Tibial nerve (tissue), 4 donors: ENCODE results near the gene CLRN2. TPM values are rescaled to one million over a fixed set of nuclear protein-coding genes. Genes with fewer than 3 reads are reported as not detected.

ENCODE experiments used
- DNase-seq, 2 donors: peaks; one replicate each; pipeline ENCODE4 v3.0.0-alpha.2; 2019; ENCODE audit warnings: low spot score in 2 of 2
- H3K27ac ChIP-seq, 4 donors: fragments of 200-600 bp; sonication (generic) in 3 of 4; one replicate each; pipeline ENCODE4 v1.5.1; 2017 to 2019; ENCODE audit warnings: mild to moderate bottlenecking in 1 of 4
- H3K27me3 ChIP-seq, 2 donors: fragments of 200-600 bp; sonication (generic) in 1 of 2; one replicate each; pipeline versions ENCODE4 v1.5.1 to v1.6.0; 2017 to 2019
- H3K36me3 ChIP-seq, 3 donors: fragments of 200-600 bp; sonication (generic); one replicate each; pipeline ENCODE4 v1.5.1; 2018 to 2019
- H3K4me1 ChIP-seq, 4 donors: fragments of 200-600 bp; sonication (generic) in 3 of 4; one replicate each; pipeline ENCODE4 v1.5.1; 2017 to 2019
- H3K4me3 ChIP-seq, 4 donors: fragments of 200-600 bp; sonication (generic) in 3 of 4; one replicate each; pipeline ENCODE4 v1.5.1; 2017 to 2019; ENCODE audit warnings: mild to moderate bottlenecking in 1 of 4, moderate library complexity in 1 of 4
- H3K9me3 ChIP-seq, 4 donors: fragments of 200-600 bp; sonication (generic) in 3 of 4; one replicate each; pipeline ENCODE4 v1.5.1; 2017 to 2019
- CTCF ChIP-seq, 5 experiments: fragments of 200-600 bp in 3 of 5; fragments of 450-650 bp in 2 of 5; sonication (generic) in 3 of 5; IDR thresholded peaks; one replicate each; pipeline ENCODE4 v1.5.1; 2016 to 2019; ENCODE audit warnings: antibody characterized with exemption in 5 of 5, mild to moderate bottlenecking in 3 of 5, moderate library complexity in 2 of 5
- EP300 ChIP-seq, 2 donors: sonication (generic); formaldehyde crosslinking; IDR thresholded peaks; one replicate each; pipeline ENCODE4 v1.6.1; 2017; ENCODE audit warnings: antibody characterized with exemption in 2 of 2, mild to moderate bottlenecking in 1 of 2
- POLR2A ChIP-seq, 2 donors: fragments of 450-650 bp; IDR thresholded peaks; one replicate each; pipeline ENCODE4 v1.6.1; 2017; ENCODE audit warnings: antibody characterized with exemption in 2 of 2, mild to moderate bottlenecking in 2 of 2, moderate library complexity in 2 of 2
- WGBS, 2 donors: methylation state at CpG; one replicate each; pipeline ENCODE4 v1.1.5; 2018; 5-methylcytosine and 5-hydroxymethylcytosine counted together
- total RNA-seq, 4 donors: library from RNA; depleted of rRNA; stranded (reverse); fragments of >200 nt; gene quantifications; one replicate each; pipeline ENCODE4 v1.1.0, GENCODE V29; 2016

CLRN2 gene
- total RNA-seq, 4 donors from 2014 or later: not detected

- Histone ChIP-seq H3K27me3 (no peaks in the 10 kb centered on the region), H3K4me1 (no peaks in the 10 kb centered on the region), H3K9me3 (no peaks in the 10 kb centered on the region), H3K4me3 (no peak overlapping the region), H3K36me3 (no peaks in the 10 kb centered on the region), H3K27ac (no peak overlapping the region)
- TF ChIP-seq CTCF (IDR thresholded peaks at IDR 0.05) (no peak), EP300 (IDR thresholded peaks at IDR 0.05) (no peak), POLR2A (IDR thresholded peaks at IDR 0.05) (no peak)
- DNase-seq: no peak
- 71% methylated on average over 4 of the region's 4 CpGs for WGBS, 2 donors
Observed at GRCh38 chr4:17554568-17554967, 39.6 kb downstream of the CLRN2 start.

- TF ChIP-seq EP300 (IDR thresholded peaks at IDR 0.05): no peak
- no peak for TF ChIP-seq CTCF (IDR thresholded peaks at IDR 0.05)
- no peak for TF ChIP-seq POLR2A (IDR thresholded peaks at IDR 0.05)
- H3K4me3 ChIP-seq: no peak overlapping the region
- no peak for DNase-seq
- H3K4me1 ChIP-seq: no peaks in the 10 kb centered on the region
- H3K9me3 ChIP-seq: no peaks in the 10 kb centered on the region
- H3K27me3 ChIP-seq: no peaks in the 10 kb centered on the region
- no peaks in the 10 kb centered on the region for H3K36me3 ChIP-seq
- no peak overlapping the region for H3K27ac ChIP-seq
Observed at GRCh38 chr4:17556498-17556897, 41.5 kb downstream of the CLRN2 start.

GRCh38 chr4:17557880-17558279, 42.9 kb downstream of the CLRN2 start:
- no peak for DNase-seq
- Histone ChIP-seq H3K27me3 (no peaks in the 10 kb centered on the region), H3K36me3 (no peaks in the 10 kb centered on the region), H3K9me3 (no peaks in the 10 kb centered on the region), H3K4me1 (no peaks in the 10 kb centered on the region), H3K4me3 (no peak overlapping the region), H3K27ac (no peak overlapping the region)
- 71 to 82% methylated on average over 5 of the region's 5 CpGs for WGBS, 2 donors
- TF ChIP-seq EP300 (IDR thresholded peaks at IDR 0.05) (no peak), POLR2A (IDR thresholded peaks at IDR 0.05) (no peak), CTCF (IDR thresholded peaks at IDR 0.05) (no peak)

- WGBS, 2 donors: 86 to 90% methylated on average over 4 of the region's 4 CpGs
- H3K4me3 ChIP-seq: no peak overlapping the region
- H3K27ac ChIP-seq: no peak overlapping the region
- H3K27me3 ChIP-seq: no peaks in the 10 kb centered on the region
- H3K9me3 ChIP-seq: no peaks in the 10 kb centered on the region
- H3K4me1 ChIP-seq: no peaks in the 10 kb centered on the region
- TF ChIP-seq POLR2A (IDR thresholded peaks at IDR 0.05): no peak
- no peak for TF ChIP-seq CTCF (IDR thresholded peaks at IDR 0.05)
- TF ChIP-seq EP300 (IDR thresholded peaks at IDR 0.05): no peak
- DNase-seq: no peak
- H3K36me3 ChIP-seq: no peaks in the 10 kb centered on the region
Observed at GRCh38 chr4:17558941-17559708, 44.2 kb downstream of the CLRN2 start.

GRCh38 chr4:17559709-17560048, 44.7 kb downstream of the CLRN2 start:
- H3K27ac ChIP-seq: no peak overlapping the region
- 87 to 93% methylated on average over 3 of the region's 3 CpGs for WGBS, 2 donors
- H3K4me3 ChIP-seq: no peak overlapping the region

More at GRCh38 chr4:17559709-17560048, 44.7 kb downstream of the CLRN2 start:
- no peak for DNase-seq
- Histone ChIP-seq H3K4me1 (no peaks in the 10 kb centered on the region), H3K27me3 (no peaks in the 10 kb centered on the region), H3K36me3 (no peaks in the 10 kb centered on the region), H3K9me3 (no peaks in the 10 kb centered on the region)
- no peak for TF ChIP-seq CTCF (IDR thresholded peaks at IDR 0.05)
- no peak for TF ChIP-seq POLR2A (IDR thresholded peaks at IDR 0.05)
- TF ChIP-seq EP300 (IDR thresholded peaks at IDR 0.05): no peak
